T-helper 1 cell treated with Interleukin-12 subunit alpha and Interleukin-12 subunit beta and Interleukin-4 antibody, amounts not matched to agents 30 ng/mL and 1 ng/mL, for 36 hours (primary cell): ENCODE measurements around the gene OR5A2. TPM values are rescaled to one million over a fixed set of nuclear protein-coding genes. Genes with fewer than 3 reads are reported as not detected.
"Not testable (repeated sequence)": the region's sequence is repeated elsewhere in the genome, so short reads cannot be mapped to it uniquely, and the experiment has no call there.

Experiments used
- intact Hi-C: fragments of 100-400 bp; cut with micrococcal nuclease; formaldehyde crosslinking; loops from one replicate; pipeline ENCODE4 v1.15.1; 2024
- total RNA-seq: library from RNA; stranded (reverse); gene quantifications from 2 replicates; pipeline ENCODE4 v1.2.3, GENCODE V29; 2022

The OR5A2 gene
- total RNA-seq, 1 donor from 2014 or later = not detected

DNA sequence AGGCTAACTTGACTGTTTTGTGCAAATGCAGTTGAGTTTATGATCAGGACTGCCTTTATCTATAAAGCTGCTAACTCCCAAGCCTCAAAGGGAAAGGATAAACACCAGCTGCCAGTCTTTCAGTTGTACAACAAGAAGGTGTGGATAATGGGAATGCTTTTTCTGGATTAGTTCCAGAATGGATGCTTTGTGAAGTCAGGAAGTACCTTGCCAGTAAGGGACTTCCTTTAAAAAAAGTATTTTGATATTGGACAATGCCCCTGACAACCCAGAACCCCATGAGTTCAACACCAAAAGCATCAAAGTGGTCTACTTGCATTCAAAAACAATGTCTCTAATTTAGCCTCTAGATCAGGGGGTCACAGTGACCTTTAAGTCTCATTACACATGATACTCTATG lies 32.0 kb downstream of the OR5A2 start:
- intact Hi-C loops = no loop called here

- intact Hi-C loops = no loop called here
These were observed 45.8 kb downstream of the OR5A2 start for GRCh38 chr11:59380263-59381059.

GRCh38 chr11:59372324-59372723 lies 53.9 kb downstream of the OR5A2 start:
- intact Hi-C loops = not testable (repeated sequence)

DNA sequence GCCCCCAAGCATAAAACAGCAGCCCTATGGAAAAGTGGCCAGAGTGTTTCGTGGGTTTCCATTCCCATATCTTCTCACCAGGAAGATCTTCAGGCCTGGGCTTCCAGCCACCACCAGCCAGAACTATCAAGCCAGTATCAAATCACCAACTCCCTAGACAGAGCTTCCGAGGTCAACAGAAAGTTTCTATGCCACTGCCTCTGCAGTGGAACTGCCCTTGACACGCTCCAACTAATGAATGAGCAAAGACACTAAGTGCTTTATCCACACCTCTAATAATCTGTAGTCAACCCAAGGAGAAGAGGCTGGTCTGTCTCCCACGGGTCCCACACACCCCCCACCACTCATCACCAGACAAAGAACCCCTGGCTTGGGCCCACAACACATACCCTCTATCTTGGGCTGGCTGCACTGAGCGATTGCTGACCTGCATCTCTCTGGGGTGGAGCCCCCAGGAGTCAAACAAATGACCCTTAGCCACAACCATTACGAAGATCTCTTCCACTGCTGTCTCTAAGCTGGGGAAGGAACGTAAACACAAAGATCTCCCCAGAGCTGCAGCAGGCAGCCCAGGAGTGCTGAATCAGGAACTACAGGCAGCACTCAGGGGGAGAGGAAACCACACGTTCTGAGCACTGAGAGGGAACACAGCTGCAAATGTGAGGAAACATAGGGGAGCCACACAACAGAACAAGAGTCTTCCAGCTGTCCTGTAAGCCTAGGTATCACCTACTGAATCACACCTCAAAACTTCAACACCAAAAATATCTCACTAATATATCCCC lies 57.8 kb downstream of the OR5A2 start:
- intact Hi-C loops = no loop called here

Other genes with a start within 250 kb of the OR5A2 start
- not detected in 2 replicates for gene MPEG1, start 213.5 kb downstream of the OR5A2 start, total RNA-seq
- gene OR5AN1, start 67.5 kb downstream of the OR5A2 start, total RNA-seq = not detected in 2 replicates
- gene OR5A1, start 10.1 kb upstream of the OR5A2 start, total RNA-seq = not detected in 2 replicates
- gene OR4D6, start 30.5 kb upstream of the OR5A2 start, total RNA-seq = not detected in 2 replicates
- gene OR4D10, start 46.9 kb upstream of the OR5A2 start, total RNA-seq = not detected in 2 replicates
- gene OR4D11, start 77.2 kb upstream of the OR5A2 start, total RNA-seq = not detected in 2 replicates
- not detected in 2 replicates for gene OR4D9, start 85.1 kb upstream of the OR5A2 start, total RNA-seq
- gene OSBP, start 189.4 kb upstream of the OR5A2 start, total RNA-seq = 39.8 and 45.7 TPM in 2 replicates
- gene PATL1, start 242.6 kb upstream of the OR5A2 start, total RNA-seq = 57.6 and 60.8 TPM in 2 replicates